BLaER1 treated with 17β-estradiol and CSF1 and Interleukin-3, amounts not matched to agents 10 nM and 100 nM (cell line): ENCODE results near the gene ANK3.

Source experiments
- H3K27ac ChIP-seq, 11 experiments: shearing (Covaris generic); formaldehyde crosslinking; 2 replicates each; pipeline ENCODE4 v1.8.1; 2022
- H3K27me3 ChIP-seq, 11 experiments: shearing (Covaris generic); formaldehyde crosslinking; 2 replicates each; pipeline ENCODE4 v1.8.1; 2022
- H3K36me3 ChIP-seq, 11 experiments: shearing (Covaris generic); formaldehyde crosslinking; 2 replicates each; pipeline ENCODE4 v1.8.1; 2022
- H3K4me1 ChIP-seq, 10 experiments: shearing (Covaris generic); formaldehyde crosslinking; 2 replicates each; pipeline ENCODE4 v1.8.1; 2022
- H3K4me2 ChIP-seq, 11 experiments: shearing (Covaris generic); formaldehyde crosslinking; 2 replicates each; pipeline ENCODE4 v1.8.1; 2022
- H3K4me3 ChIP-seq, 10 experiments: shearing (Covaris generic); formaldehyde crosslinking; 2 replicates each; pipeline ENCODE4 v1.8.1; 2022
- H3K9ac ChIP-seq, 11 experiments: shearing (Covaris generic); formaldehyde crosslinking; 2 replicates each; pipeline ENCODE4 v1.8.1; 2022
- H3K9me3 ChIP-seq, 11 experiments: shearing (Covaris generic); formaldehyde crosslinking; replicated peaks in 1 of 11; 2 replicates each; pipeline ENCODE4 v1.8.1; 2022
- H4K20me1 ChIP-seq, 11 experiments: shearing (Covaris generic); formaldehyde crosslinking; 2 replicates each; pipeline ENCODE4 v1.8.1; 2022
- Cebpa-rat ChIP-seq, 11 experiments: shearing (Covaris generic); IDR thresholded peaks; 2 replicates each; pipeline ENCODE4 v1.8.1; 2022

ANK3 gene

GRCh38 chr10:60187691-60188090 lies 202.0 kb downstream of the ANK3 start:
- H3K9ac ChIP-seq, result no peak overlapping the region
- no peaks in the 10 kb centered on the region for H3K27me3 ChIP-seq
- H3K4me3 ChIP-seq, result no peak overlapping the region
- no peak for TF ChIP-seq Cebpa-rat (IDR thresholded peaks at IDR 0.05)
- no peaks in the 10 kb centered on the region for H4K20me1 ChIP-seq
- no peak overlapping the region for H3K27ac ChIP-seq
- no peaks in the 10 kb centered on the region for H3K36me3 ChIP-seq
- peaks cover 0 to 12% (median 5%) of the 10 kb centered on the region in 11 experiments; a peak in 8 of 22 replicates for H3K9me3 ChIP-seq
- no peak overlapping the region for H3K4me2 ChIP-seq
- H3K4me1 ChIP-seq, result peaks cover 0 to 21% (median 0%) of the 10 kb centered on the region in 10 experiments; a peak in 5 of 20 replicates

- no peak overlapping the region for H3K9ac ChIP-seq
- no peaks in the 10 kb centered on the region for H3K27me3 ChIP-seq
- no peak overlapping the region for H3K4me2 ChIP-seq
These were observed 203.2 kb downstream of the ANK3 start for GRCh38 chr10:60186315-60187071.

DNA sequence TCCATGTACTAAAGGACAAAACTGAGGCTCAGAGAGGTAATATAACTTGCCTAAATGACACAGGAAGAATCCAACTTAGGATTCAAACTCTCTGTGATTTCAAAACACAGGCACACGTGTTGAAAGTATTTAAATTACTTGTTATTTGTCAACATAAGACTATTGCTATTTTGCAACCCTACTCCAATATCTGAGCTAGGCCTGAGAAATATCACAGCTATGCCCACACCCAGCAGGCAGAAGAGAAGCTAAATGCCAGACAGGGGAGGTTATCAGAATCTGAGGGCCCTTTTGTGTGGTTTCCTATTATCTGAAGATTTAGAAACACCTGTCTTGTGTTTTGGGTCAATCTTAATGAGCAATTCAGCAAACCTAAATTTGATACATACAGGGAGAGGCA lies 204.3 kb downstream of the ANK3 start:
- H3K4me3 ChIP-seq, result no peak overlapping the region
- peaks cover 0 to 18% (median 0%) of the 10 kb centered on the region in 10 experiments; a peak in 5 of 20 replicates for H3K4me1 ChIP-seq
- H3K9ac ChIP-seq, result no peak overlapping the region
- 0 out of 22 replicates have a peak overlapping the region, but pooled peaks of 1 of the 11 experiments have one; percentile 9 for H3K4me2 ChIP-seq
- TF ChIP-seq Cebpa-rat (IDR thresholded peaks at IDR 0.05), result no peak
- no peaks in the 10 kb centered on the region for H3K36me3 ChIP-seq
- no peaks in the 10 kb centered on the region for H4K20me1 ChIP-seq
- no peak overlapping the region for H3K27ac ChIP-seq
- H3K27me3 ChIP-seq, result no peaks in the 10 kb centered on the region
- peaks cover 0 to 1% (median 0%) of the 10 kb centered on the region in 11 experiments; a peak in 3 of 22 replicates for H3K9me3 ChIP-seq

More at GRCh38 chr10:60186315-60187071, 203.2 kb downstream of the ANK3 start:
- no peaks in the 10 kb centered on the region for H3K36me3 ChIP-seq
- TF ChIP-seq Cebpa-rat (IDR thresholded peaks at IDR 0.05), result no peak
- H4K20me1 ChIP-seq, result no peaks in the 10 kb centered on the region
- H3K4me1 ChIP-seq, result peaks cover 0 to 21% (median 0%) of the 10 kb centered on the region in 10 experiments; a peak in 5 of 20 replicates
- no peak overlapping the region for H3K27ac ChIP-seq
- no peak overlapping the region for H3K4me3 ChIP-seq
- peaks cover 0 to 11% (median 5%) of the 10 kb centered on the region in 11 experiments; a peak in 8 of 22 replicates for H3K9me3 ChIP-seq

- Histone ChIP-seq H3K4me3 (no peak overlapping the region), H3K4me1 (peaks cover 0 to 8% (median 0%) of the 10 kb centered on the region in 10 experiments; a peak in 2 of 20 replicates), H3K9ac (no peak overlapping the region), H3K4me2 (no peak overlapping the region), H3K36me3 (no peaks in the 10 kb centered on the region), H3K27ac (no peak overlapping the region), H4K20me1 (no peaks in the 10 kb centered on the region), H3K27me3 (no peaks in the 10 kb centered on the region), H3K9me3 (no peaks in the 10 kb centered on the region)
- no peak for TF ChIP-seq Cebpa-rat (IDR thresholded peaks at IDR 0.05)
These were observed 207.0 kb downstream of the ANK3 start for GRCh38 chr10:60182691-60183090.

DNA sequence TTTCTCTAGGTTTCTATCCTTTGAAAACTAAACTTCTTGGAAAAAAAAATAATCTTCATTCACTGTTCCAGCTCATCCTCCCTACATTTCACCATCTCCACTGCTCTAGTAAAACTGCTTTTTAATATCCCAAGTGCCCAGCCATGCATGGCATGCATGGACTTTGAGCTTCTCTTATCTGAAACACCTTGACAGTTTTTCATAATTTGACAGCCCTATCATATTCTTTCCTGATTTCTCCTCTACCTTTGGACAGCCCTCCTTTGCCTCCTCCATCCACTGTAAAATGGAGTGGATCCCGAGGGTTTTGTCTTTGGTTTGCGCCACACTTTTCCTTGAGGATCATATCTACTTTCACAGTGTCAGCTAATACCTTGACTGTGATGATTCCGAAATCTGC lies 212.8 kb downstream of the ANK3 start:
- no peaks in the 10 kb centered on the region for H3K27me3 ChIP-seq

GRCh38 chr10:60175441-60175971 lies 214.2 kb downstream of the ANK3 start:
- no peak for TF ChIP-seq Cebpa-rat (IDR thresholded peaks at IDR 0.05)
- no peak overlapping the region for H3K9ac ChIP-seq
- no peaks in the 10 kb centered on the region for H3K4me1 ChIP-seq
- H3K27ac ChIP-seq, result no peak overlapping the region
- H3K4me3 ChIP-seq, result no peak overlapping the region
- H3K27me3 ChIP-seq, result no peaks in the 10 kb centered on the region
- H4K20me1 ChIP-seq, result no peaks in the 10 kb centered on the region
- no peak overlapping the region for H3K4me2 ChIP-seq
- H3K9me3 ChIP-seq, result no peaks in the 10 kb centered on the region
- H3K36me3 ChIP-seq, result no peaks in the 10 kb centered on the region

More for the DNA sequence above, 212.8 kb downstream of the ANK3 start:
- no peak overlapping the region for H3K9ac ChIP-seq
- H3K4me1 ChIP-seq, result no peaks in the 10 kb centered on the region
- TF ChIP-seq Cebpa-rat (IDR thresholded peaks at IDR 0.05), result no peak
- no peak overlapping the region for H3K4me2 ChIP-seq
- no peak overlapping the region for H3K4me3 ChIP-seq
- no peaks in the 10 kb centered on the region for H3K36me3 ChIP-seq
- H3K27ac ChIP-seq, result no peak overlapping the region
- H4K20me1 ChIP-seq, result no peaks in the 10 kb centered on the region
- H3K9me3 ChIP-seq, result no peaks in the 10 kb centered on the region

DNA sequence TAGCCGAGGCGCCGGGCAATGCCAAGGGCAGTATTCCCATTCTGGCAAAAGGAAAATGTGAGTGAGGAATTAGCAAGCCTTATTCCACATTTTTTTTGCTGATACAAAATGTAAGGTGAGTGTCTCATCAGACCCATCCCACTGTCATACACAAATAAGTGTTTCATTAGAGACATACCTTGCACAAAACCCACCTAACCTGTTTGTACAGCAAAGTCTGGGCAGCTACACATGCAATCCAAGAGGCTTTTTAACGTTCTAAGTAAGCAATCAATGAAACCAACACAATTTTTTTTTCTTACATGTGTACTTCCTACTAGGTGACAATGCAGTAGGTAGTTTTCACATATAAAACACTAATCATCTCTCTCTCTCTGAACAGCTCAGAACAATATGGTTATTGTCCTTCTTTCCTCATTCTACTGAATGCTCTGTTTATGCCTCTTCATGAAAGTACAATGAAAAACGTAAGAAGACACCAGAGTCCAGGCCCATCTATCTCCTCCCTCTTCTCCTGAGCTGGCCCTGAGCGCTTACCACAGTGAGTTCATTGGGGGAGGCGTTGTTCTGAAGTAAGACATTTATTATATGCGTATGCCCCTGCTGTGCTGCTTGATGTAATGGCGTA lies 217.2 kb downstream of the ANK3 start:
- H3K4me3 ChIP-seq, result no peak overlapping the region
- H4K20me1 ChIP-seq, result no peaks in the 10 kb centered on the region

GRCh38 chr10:60171436-60172013 lies 218.2 kb downstream of the ANK3 start:
- H3K27me3 ChIP-seq, result no peaks in the 10 kb centered on the region
- no peaks in the 10 kb centered on the region for H3K36me3 ChIP-seq
- H3K4me2 ChIP-seq, result no peak overlapping the region
- no peak overlapping the region for H3K4me3 ChIP-seq
- no peaks in the 10 kb centered on the region for H3K4me1 ChIP-seq
- no peak overlapping the region for H3K27ac ChIP-seq
- TF ChIP-seq Cebpa-rat (IDR thresholded peaks at IDR 0.05), result no peak
- H4K20me1 ChIP-seq, result no peaks in the 10 kb centered on the region
- no peak overlapping the region for H3K9ac ChIP-seq
- H3K9me3 ChIP-seq, result no peaks in the 10 kb centered on the region

More for the DNA sequence above, 217.2 kb downstream of the ANK3 start:
- H3K9ac ChIP-seq, result no peak overlapping the region
- H3K27me3 ChIP-seq, result no peaks in the 10 kb centered on the region
- H3K27ac ChIP-seq, result no peak overlapping the region
- TF ChIP-seq Cebpa-rat (IDR thresholded peaks at IDR 0.05), result no peak
- H3K9me3 ChIP-seq, result no peaks in the 10 kb centered on the region
- no peaks in the 10 kb centered on the region for H3K4me1 ChIP-seq
- H3K36me3 ChIP-seq, result no peaks in the 10 kb centered on the region
- no peak overlapping the region for H3K4me2 ChIP-seq

GRCh38 chr10:60170250-60170649 lies 219.4 kb downstream of the ANK3 start:
- no peaks in the 10 kb centered on the region for H3K27me3 ChIP-seq
- H3K9me3 ChIP-seq, result no peaks in the 10 kb centered on the region
- H4K20me1 ChIP-seq, result no peaks in the 10 kb centered on the region
- no peaks in the 10 kb centered on the region for H3K4me1 ChIP-seq
- H3K36me3 ChIP-seq, result no peaks in the 10 kb centered on the region
- H3K9ac ChIP-seq, result no peak overlapping the region
- no peak overlapping the region for H3K27ac ChIP-seq
- no peak overlapping the region for H3K4me3 ChIP-seq
- no peak for TF ChIP-seq Cebpa-rat (IDR thresholded peaks at IDR 0.05)
- no peak overlapping the region for H3K4me2 ChIP-seq
